Measurements from ENCODE around the gene TRAF2. TPM values are rescaled to one million over a fixed set of nuclear protein-coding genes. Genes with fewer than 3 reads are reported as not detected.

TRAF2 gene
- 12.7 and 18.0 TPM in 2 replicates for total RNA-seq

GRCh38 chr9:136885950-136886578, at the start of gene TRAF2:
TRAF2 (plus strand) TSS chr9:136886516; CDS start chr9:136898741, 12,225 bp downstream.

GRCh38 chr9:136842380-136842948, 43.9 kb upstream of the TRAF2 start, which contains the start of gene AJM1:
AJM1 (plus strand) TSS chr9:136842478; CDS start chr9:136844415, 1,937 bp downstream.

GRCh38 chr9:136849038-136849959, 37.0 kb upstream of the TRAF2 start, which contains the start of gene PHPT1:
PHPT1 (plus strand) TSS chr9:136849409; CDS start chr9:136849431, 22 bp downstream.

GRCh38 chr9:136851941-136852663, 34.2 kb upstream of the TRAF2 start, which contains the start of gene MAMDC4:
MAMDC4 (plus strand) TSS chr9:136852346; CDS start chr9:136852417, 71 bp downstream.

GRCh38 chr9:136944519-136945332, 58.4 kb downstream of the TRAF2 start, which contains the start of the genes C8G and FBXW5:
C8G (plus strand) TSS chr9:136945243; CDS start chr9:136945321, 78 bp downstream.
FBXW5 (minus strand) TSS chr9:136944738; CDS start chr9:136944083, 655 bp downstream.

GRCh38 chr9:136951541-136952320, 65.4 kb downstream of the TRAF2 start, which contains the start of gene LCN12:
LCN12 (plus strand) TSS chr9:136952273; CDS start chr9:136952328, 55 bp downstream.

Other genes starting within 250 kb of the TRAF2 start
- gene EGFL7, start 223.6 kb upstream of the TRAF2 start, total RNA-seq: 364 and 407 TPM in 2 replicates
- gene AGPAT2, start 199.1 kb upstream of the TRAF2 start, total RNA-seq: 38.1 and 43.9 TPM in 2 replicates
- 53.4 and 56.1 TPM in 2 replicates for gene DIPK1B, start 173.9 kb upstream of the TRAF2 start, total RNA-seq
- gene LCN10, start 143.6 kb upstream of the TRAF2 start, total RNA-seq: not detected in 2 replicates
- not detected in 2 replicates for gene LCN6, start 138.0 kb upstream of the TRAF2 start, total RNA-seq
- not detected in 2 replicates for gene LCN8, start 128.3 kb upstream of the TRAF2 start, total RNA-seq
- gene LCN15, start 122.0 kb upstream of the TRAF2 start, total RNA-seq: not detected in 2 replicates
- 41.9 and 66.5 TPM in 2 replicates for gene TMEM141, start 95.2 kb upstream of the TRAF2 start, total RNA-seq
- gene CCDC183, start 90.2 kb upstream of the TRAF2 start, total RNA-seq: 0.52 and 0.98 TPM in 2 replicates
- gene RABL6, start 78.6 kb upstream of the TRAF2 start, total RNA-seq: 49.3 and 52.9 TPM in 2 replicates
- 0.60 and 0.65 TPM in 2 replicates for gene AJM1, start 44.0 kb upstream of the TRAF2 start, total RNA-seq
- 185 and 194 TPM in 2 replicates for gene PHPT1, start 37.1 kb upstream of the TRAF2 start, total RNA-seq
- gene MAMDC4, start 34.2 kb upstream of the TRAF2 start, total RNA-seq: 0.52 and 0.65 TPM in 2 replicates
- gene EDF1, start 20.2 kb upstream of the TRAF2 start, total RNA-seq: 286 and 317 TPM in 2 replicates
- 140 and 161 TPM in 2 replicates for gene FBXW5, start 58.2 kb downstream of the TRAF2 start, total RNA-seq
- 0.54 and 0.77 TPM in 2 replicates for gene C8G, start 58.7 kb downstream of the TRAF2 start, total RNA-seq
- gene LCN12, start 65.8 kb downstream of the TRAF2 start, total RNA-seq: 0.11 TPM in 1 of 2 replicates, not detected in the other
- 0.43 and 2.8 TPM in 2 replicates for gene PTGDS, start 91.0 kb downstream of the TRAF2 start, total RNA-seq
- gene LCNL1, start 96.5 kb downstream of the TRAF2 start, total RNA-seq: under 0.01 TPM in 1 of 2 replicates, not detected in the other
- 8.0 and 9.2 TPM in 2 replicates for gene PAXX, start 105.9 kb downstream of the TRAF2 start, total RNA-seq
- not detected in 2 replicates for gene CLIC3, start 110.1 kb downstream of the TRAF2 start, total RNA-seq
- 4.8 and 6.8 TPM in 2 replicates for gene ABCA2, start 141.7 kb downstream of the TRAF2 start, total RNA-seq
- not detected in 2 replicates for gene FUT7, start 145.6 kb downstream of the TRAF2 start, total RNA-seq
- gene NPDC1, start 159.7 kb downstream of the TRAF2 start, total RNA-seq: 4.8 and 8.2 TPM in 2 replicates
- not detected in 2 replicates for gene ENTPD2, start 167.5 kb downstream of the TRAF2 start, total RNA-seq
- gene SAPCD2, start 184.0 kb downstream of the TRAF2 start, total RNA-seq: 2.0 and 2.5 TPM in 2 replicates
- gene UAP1L1, start 191.0 kb downstream of the TRAF2 start, total RNA-seq: 19.7 and 21.1 TPM in 2 replicates
- gene MAN1B1, start 200.5 kb downstream of the TRAF2 start, total RNA-seq: 54.2 and 55.7 TPM in 2 replicates
- 77.3 and 94.1 TPM in 2 replicates for gene DPP7, start 228.2 kb downstream of the TRAF2 start, total RNA-seq

All from dermis lymphatic vessel endothelial cell (primary cell).